ENCODE data around the gene ABCA5. TPM values are rescaled to one million over a fixed set of nuclear protein-coding genes. Genes with fewer than 3 reads are reported as not detected.

The ABCA5 gene
- total RNA-seq, 1 experiment from 2014 or later: 4.5 TPM

- peaks cover 2% of the 10 kb centered on the region; the same call in 1 of the 2 replicates for H3K4me1 ChIP-seq (ENCODE audit: insufficient read depth, low read length)
- no peaks in the 10 kb centered on the region for H4K20me1 ChIP-seq (ENCODE audit: control insufficient read depth, insufficient read depth, insufficient read length)
- no peak overlapping the region for H4K91ac ChIP-seq (ENCODE audit: insufficient read length, low read depth, low read length)
- 100% methylated on average over 1 of the region's 5 CpGs for WGBS (ENCODE audit: extremely low coverage, insufficient read length, low lambda C conversion rate)
- H4K8ac ChIP-seq (replicated peaks; ENCODE audit: insufficient read length, low read depth, low read length): no peak overlapping the region
- H2BK15ac ChIP-seq (ENCODE audit: low read depth, low read length): no peak overlapping the region
- Mint-ChIP-seq H3K9me3 (peaks cover 0 to 3% of the 10 kb centered on the region in 2 experiments; a peak in 1 of 5 replicates), H3K4me3 (peak overlapping the region; percentile 19 to 33; a peak in 4 of 5 replicates), H3K36me3 (ENCODE audit: insufficient read depth in 1 of 3, low read depth in 3 of 3) (no peaks in the 10 kb centered on the region), H3K27me3 (ENCODE audit: low read depth) (peaks cover 13% of the 10 kb centered on the region), H3K4me1 (peaks cover 45 to 56% of the 10 kb centered on the region in 2 experiments), H3K27ac (peak overlapping the region in 2 of 3 experiments; percentile 88 to 89; a peak in 4 of 7 replicates)
- H4K5ac ChIP-seq (ENCODE audit: insufficient read length, low read depth, low read length): no peak overlapping the region
- DNase-seq: no peak
- no peak overlapping the region for H2AFZ ChIP-seq (ENCODE audit: low read length)
- H3K9ac ChIP-seq (ENCODE audit: extremely low read depth, insufficient read length, low read length): no peak overlapping the region
- H3K14ac ChIP-seq (ENCODE audit: insufficient read depth, low read length): no peak overlapping the region
- TF ChIP-seq, protein P1, sequence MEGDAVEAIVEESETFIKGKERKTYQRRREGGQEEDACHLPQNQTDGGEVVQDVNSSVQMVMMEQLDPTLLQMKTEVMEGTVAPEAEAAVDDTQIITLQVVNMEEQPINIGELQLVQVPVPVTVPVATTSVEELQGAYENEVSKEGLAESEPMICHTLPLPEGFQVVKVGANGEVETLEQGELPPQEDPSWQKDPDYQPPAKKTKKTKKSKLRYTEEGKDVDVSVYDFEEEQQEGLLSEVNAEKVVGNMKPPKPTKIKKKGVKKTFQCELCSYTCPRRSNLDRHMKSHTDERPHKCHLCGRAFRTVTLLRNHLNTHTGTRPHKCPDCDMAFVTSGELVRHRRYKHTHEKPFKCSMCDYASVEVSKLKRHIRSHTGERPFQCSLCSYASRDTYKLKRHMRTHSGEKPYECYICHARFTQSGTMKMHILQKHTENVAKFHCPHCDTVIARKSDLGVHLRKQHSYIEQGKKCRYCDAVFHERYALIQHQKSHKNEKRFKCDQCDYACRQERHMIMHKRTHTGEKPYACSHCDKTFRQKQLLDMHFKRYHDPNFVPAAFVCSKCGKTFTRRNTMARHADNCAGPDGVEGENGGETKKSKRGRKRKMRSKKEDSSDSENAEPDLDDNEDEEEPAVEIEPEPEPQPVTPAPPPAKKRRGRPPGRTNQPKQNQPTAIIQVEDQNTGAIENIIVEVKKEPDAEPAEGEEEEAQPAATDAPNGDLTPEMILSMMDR (conservative IDR thresholded peaks at IDR 0.05): no peak
- H2AK5ac ChIP-seq (ENCODE audit: insufficient read length, low read length): no peak overlapping the region
- no peak overlapping the region for H2BK12ac ChIP-seq (ENCODE audit: insufficient read length, low read depth, low read length)
- no peaks in the 10 kb centered on the region for H3K9me3 ChIP-seq (ENCODE audit: control insufficient read depth, low read depth, low read length)
- H3K79me2 ChIP-seq (ENCODE audit: insufficient read depth, low read length): no peaks in the 10 kb centered on the region
- H3K18ac ChIP-seq (ENCODE audit: insufficient read length, low read depth, low read length): no peak overlapping the region
- no peak overlapping the region for H3T11ph ChIP-seq (ENCODE audit: low read length)
- no peak overlapping the region for H3K27ac ChIP-seq (ENCODE audit: insufficient read length, low read depth, low read length)
- H3K79me1 ChIP-seq (ENCODE audit: insufficient read depth, low read depth, low read length, poor library complexity, severe bottlenecking): no peaks in the 10 kb centered on the region
- H3K23ac ChIP-seq (ENCODE audit: insufficient read length, low read depth, low read length): no peak overlapping the region
- no peak overlapping the region for H3K4ac ChIP-seq (ENCODE audit: low read depth, low read length)
- H3K4me2 ChIP-seq (ENCODE audit: insufficient read depth, insufficient read length, low read length): peak overlapping the region; percentile 25
- no peak overlapping the region for H3K56ac ChIP-seq (ENCODE audit: insufficient read length, low read depth, low read length)
- H2BK20ac ChIP-seq (ENCODE audit: low read depth, low read length, poor library complexity, severe bottlenecking): no peak overlapping the region
- H2BK5ac ChIP-seq (ENCODE audit: insufficient read length, low read length): no peak overlapping the region
- no peak overlapping the region for H2BK120ac ChIP-seq (ENCODE audit: low read depth, low read length, poor library complexity, severe bottlenecking)
- H3K23me2 ChIP-seq (ENCODE audit: insufficient read length, low read depth, low read length, poor library complexity, severe bottlenecking): peaks cover 4% of the 10 kb centered on the region
- no peaks in the 10 kb centered on the region for H3K27me3 ChIP-seq (ENCODE audit: insufficient read depth, low read length)
Measured at GRCh38 chr17:69320210-69320907, 6.6 kb downstream of the ABCA5 start.

Measured in H9 (cell line).